ENCODE results near the gene CFD.

DNA sequence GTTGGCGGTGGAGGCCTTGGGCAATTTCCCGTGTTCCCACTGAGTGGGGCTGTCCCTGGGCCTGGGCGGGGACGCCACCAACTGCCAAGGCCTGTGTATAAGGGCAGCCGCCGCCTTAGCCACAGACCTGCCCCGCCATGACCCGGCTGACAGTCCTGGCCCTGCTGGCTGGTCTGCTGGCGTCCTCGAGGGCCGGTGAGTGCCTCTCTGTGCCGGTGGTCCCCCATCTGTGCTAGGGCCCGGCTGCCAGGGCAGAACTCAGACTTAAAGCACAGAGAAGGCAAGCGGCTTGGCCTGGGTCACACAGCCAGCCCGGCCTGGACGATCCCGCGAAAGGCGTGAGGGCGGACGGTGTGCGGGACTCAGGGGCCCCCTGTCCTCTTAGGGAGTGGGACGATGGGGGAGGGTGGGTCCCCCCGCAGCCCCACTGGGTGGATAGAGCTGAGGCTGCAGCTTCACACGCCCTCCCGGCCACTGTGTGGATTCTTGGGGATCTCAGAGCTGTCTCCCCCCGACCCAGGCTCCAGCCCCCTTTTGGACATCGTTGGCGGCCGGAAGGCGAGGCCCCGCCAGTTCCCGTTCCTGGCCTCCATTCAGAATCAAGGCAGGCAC is 31.6 kb upstream of the CFD start, which contains the start of gene AZU1:
- TF ChIP-seq CTCF (IDR thresholded peaks at IDR 0.05) (no peak), POLR2AphosphoS5 (IDR thresholded peaks at IDR 0.05) (no peak), POLR2A (IDR thresholded peaks at IDR 0.05) (no peak), EP300 (IDR thresholded peaks at IDR 0.05) (no peak)
